H9 (cell line): ENCODE data around the gene MED12. TPM values are rescaled to one million over a fixed set of nuclear protein-coding genes. Genes with fewer than 3 reads are reported as not detected.

Source experiments
- DNase-seq: peaks from one replicate; pipeline ENCODE4 v3.0.0-alpha.2; 2017
- H2AFZ ChIP-seq: one replicate; pipeline ENCODE4 v1.6.1; 2013; ENCODE audit warnings: mild to moderate bottlenecking, low read length, control low read depth, moderate library complexity
- H2AK5ac ChIP-seq: 2 replicates; pipeline ENCODE4 v1.6.1; 2013; ENCODE audit warnings: low read length, control low read depth, mixed read lengths; ENCODE audit not compliant: insufficient read length
- H2BK120ac ChIP-seq: one replicate; pipeline ENCODE4 v1.6.1; 2013; ENCODE audit warnings: low read depth, mild to moderate bottlenecking, low read length, control low read depth, inconsistent platforms; ENCODE audit not compliant: poor library complexity, severe bottlenecking
- H2BK12ac ChIP-seq: 2 replicates; pipeline ENCODE4 v1.6.1; 2013; ENCODE audit warnings: low read length, control low read depth, mixed read lengths, low read depth; ENCODE audit not compliant: insufficient read length
- H2BK15ac ChIP-seq: 2 replicates; pipeline ENCODE4 v1.6.1; 2013; ENCODE audit warnings: low read depth, low read length, control low read depth
- H2BK20ac ChIP-seq: one replicate; pipeline ENCODE4 v1.6.1; 2013; ENCODE audit warnings: low read depth, mild to moderate bottlenecking, low read length, control low read depth, inconsistent platforms; ENCODE audit not compliant: poor library complexity, severe bottlenecking
- H2BK5ac ChIP-seq: 2 replicates; pipeline ENCODE4 v1.6.1; 2013; ENCODE audit warnings: low read length, control low read depth, mixed read lengths; ENCODE audit not compliant: insufficient read length
- H3K14ac ChIP-seq: 2 replicates; pipeline ENCODE4 v1.6.1; 2013; ENCODE audit warnings: low read length, control low read depth; ENCODE audit not compliant: insufficient read depth
- H3K18ac ChIP-seq: 2 replicates; pipeline ENCODE4 v1.6.1; 2013; ENCODE audit warnings: low read depth, mild to moderate bottlenecking, mixed read lengths, low read length, control low read depth; ENCODE audit not compliant: insufficient read length
- H3K23ac ChIP-seq: 2 replicates; pipeline ENCODE4 v1.6.1; 2013; ENCODE audit warnings: low read length, control low read depth, mixed read lengths, low read depth; ENCODE audit not compliant: insufficient read length
- H3K23me2 ChIP-seq: 2 replicates; pipeline ENCODE4 v1.6.1; 2013; ENCODE audit warnings: low read depth, mild to moderate bottlenecking, mixed read lengths, low read length, control low read depth; ENCODE audit not compliant: insufficient read length, poor library complexity, severe bottlenecking
- H3K27ac ChIP-seq: 2 replicates; pipeline ENCODE4 v1.5.1; 2013; ENCODE audit warnings: low read length, control low read depth, mixed read lengths, low read depth; ENCODE audit not compliant: insufficient read length
- H3K27me3 ChIP-seq: 2 replicates; pipeline ENCODE4 v1.6.1; 2013; ENCODE audit warnings: low read length, control low read depth, inconsistent platforms; ENCODE audit not compliant: insufficient read depth
- H3K4ac ChIP-seq: 2 replicates; pipeline ENCODE4 v1.6.1; 2013; ENCODE audit warnings: low read depth, mild to moderate bottlenecking, control low read depth, inconsistent platforms, low read length, moderate library complexity
- H3K4me1 ChIP-seq: 2 replicates; pipeline ENCODE4 v1.6.1; 2013; ENCODE audit warnings: low read length, control low read depth, inconsistent platforms; ENCODE audit not compliant: insufficient read depth
- H3K4me2 ChIP-seq: 2 replicates; pipeline ENCODE4 v1.6.1; 2013; ENCODE audit warnings: low read length, control low read depth, mixed read lengths; ENCODE audit not compliant: insufficient read length, insufficient read depth
- H3K56ac ChIP-seq: 2 replicates; pipeline ENCODE4 v1.6.1; 2013; ENCODE audit warnings: low read depth, mild to moderate bottlenecking, mixed read lengths, low read length, control low read depth; ENCODE audit not compliant: insufficient read length
- H3K79me1 ChIP-seq: 2 replicates; pipeline ENCODE4 v1.6.1; 2013; ENCODE audit warnings: low read depth, mild to moderate bottlenecking, moderate library complexity, low read length, control low read depth, inconsistent platforms; ENCODE audit not compliant: insufficient read depth, poor library complexity, severe bottlenecking
- H3K79me2 ChIP-seq: 2 replicates; pipeline ENCODE4 v1.6.1; 2013; ENCODE audit warnings: low read length, control low read depth, inconsistent platforms; ENCODE audit not compliant: insufficient read depth
- H3K9ac ChIP-seq: 2 replicates; pipeline ENCODE4 v1.6.1; 2013; ENCODE audit warnings: low read length, control low read depth, mixed read lengths; ENCODE audit not compliant: insufficient read length; ENCODE audit errors: extremely low read depth
- H3K9me3 ChIP-seq: one replicate; pipeline ENCODE4 v1.6.1; 2013; ENCODE audit warnings: low read depth, low read length, inconsistent platforms; ENCODE audit not compliant: control insufficient read depth
- H3T11ph ChIP-seq: one replicate; pipeline ENCODE4 v1.6.1; 2013; ENCODE audit warnings: mild to moderate bottlenecking, low read length, control low read depth, inconsistent platforms
- H4K20me1 ChIP-seq: one replicate; pipeline ENCODE4 v1.6.1; 2013; ENCODE audit not compliant: control insufficient read depth, insufficient read length, insufficient read depth
- H4K5ac ChIP-seq: 2 replicates; pipeline ENCODE4 v1.6.1; 2013; ENCODE audit warnings: low read depth, mild to moderate bottlenecking, mixed read lengths, low read length, control low read depth; ENCODE audit not compliant: insufficient read length
- H4K8ac ChIP-seq: replicated peaks from 2 replicates; pipeline ENCODE4 v1.6.1; 2013; ENCODE audit warnings: low read length, control low read depth, mixed read lengths, low read depth; ENCODE audit not compliant: insufficient read length
- H4K91ac ChIP-seq: 2 replicates; pipeline ENCODE4 v1.6.1; 2013; ENCODE audit warnings: low read depth, mild to moderate bottlenecking, moderate library complexity, mixed read lengths, low read length, control low read depth; ENCODE audit not compliant: insufficient read length
- H3K27ac Mint-ChIP-seq, 3 experiments: 2 replicates in 2 of 3; 3 replicates in 1 of 3; pipeline ENCODE4 v1.8.0; 2020 to 2021; ENCODE audit warnings: mixed read lengths in 3 of 3, mild to moderate bottlenecking in 1 of 3, moderate library complexity in 1 of 3
- H3K27me3 Mint-ChIP-seq: 2 replicates; pipeline ENCODE4 v1.8.0; 2021; ENCODE audit warnings: low read depth, mild to moderate bottlenecking, moderate library complexity, mixed read lengths
- H3K36me3 Mint-ChIP-seq, 3 experiments: 2 replicates in 2 of 3; 3 replicates in 1 of 3; pipeline ENCODE4 v1.8.0; 2020 to 2021; ENCODE audit warnings: low read depth in 3 of 3, mixed read lengths in 3 of 3; ENCODE audit not compliant: insufficient read depth in 1 of 3
- H3K4me1 Mint-ChIP-seq, 2 experiments: 2 replicates each; pipeline ENCODE4 v1.8.0; 2020; ENCODE audit warnings: mixed read lengths in 2 of 2
- H3K4me3 Mint-ChIP-seq, 2 experiments: 2 replicates in 1 of 2; 3 replicates in 1 of 2; pipeline ENCODE4 v1.8.0; 2020 to 2021; ENCODE audit warnings: mild to moderate bottlenecking in 2 of 2, mixed read lengths in 2 of 2, moderate library complexity in 1 of 2
- H3K9me3 Mint-ChIP-seq, 2 experiments: 2 replicates in 1 of 2; 3 replicates in 1 of 2; pipeline ENCODE4 v1.8.0; 2020; ENCODE audit warnings: mild to moderate bottlenecking in 2 of 2, mixed read lengths in 2 of 2, moderate library complexity in 1 of 2
- CTCF ChIP-seq: fragments of 200-600 bp; sonication (generic); conservative IDR thresholded peaks from 3 replicates; pipeline ENCODE4 v1.8.0; 2021; ENCODE audit warnings: antibody characterized with exemption, mild to moderate bottlenecking
- WGBS: extraction: QIAGEN DNeasy Blood & Tissue Kit; methylation state at CpG from one replicate; pipeline ENCODE4 v1.1.7; 2013; ENCODE audit warnings: missing lambda C conversion rate, low lambda C conversion rate, mixed read lengths; ENCODE audit not compliant: insufficient read length; ENCODE audit errors: extremely low coverage; 5-methylcytosine and 5-hydroxymethylcytosine counted together
- total RNA-seq: library from RNA; stranded (reverse); gene quantifications from 2 replicates; pipeline ENCODE4 v1.2.1, GENCODE V29; 2021

MED12 gene
- total RNA-seq, 1 experiment from 2014 or later: 33.0 TPM

- TF ChIP-seq CTCF: no peak
- H3K23ac ChIP-seq: no peak overlapping the region
- no peak overlapping the region for H2BK5ac ChIP-seq
- no peak overlapping the region for H3K14ac ChIP-seq
- no peaks in the 10 kb centered on the region for H3K4me1 ChIP-seq
- H3K27ac Mint-ChIP-seq: peak overlapping the region in 1 of 3 experiments; percentile 24; a peak in 1 of 7 replicates
- no peak overlapping the region for H2BK20ac ChIP-seq
- H3T11ph ChIP-seq: no peak overlapping the region
- H2BK15ac ChIP-seq: no peak overlapping the region
- DNase-seq: no peak
- no peak overlapping the region for H2AFZ ChIP-seq
- no peaks in the 10 kb centered on the region for H3K79me1 ChIP-seq
- H3K4me1 Mint-ChIP-seq: peaks cover 5 to 18% of the 10 kb centered on the region in 2 experiments
- H3K4me2 ChIP-seq: no peak overlapping the region
- no peak overlapping the region for H2AK5ac ChIP-seq
- H2BK120ac ChIP-seq: no peak overlapping the region
- H3K27me3 Mint-ChIP-seq: peaks cover 3% of the 10 kb centered on the region
- H3K36me3 Mint-ChIP-seq: peaks cover 13 to 22% (median 18%) of the 10 kb centered on the region in 3 experiments
- H4K91ac ChIP-seq: no peak overlapping the region
- H2BK12ac ChIP-seq: no peak overlapping the region
- H3K56ac ChIP-seq: no peak overlapping the region
- H3K9me3 ChIP-seq: peaks cover 41% of the 10 kb centered on the region
- H3K9me3 Mint-ChIP-seq: peaks cover 75 to 83% of the 10 kb centered on the region in 2 experiments
- H4K20me1 ChIP-seq: no peaks in the 10 kb centered on the region
- no peak overlapping the region for H4K8ac ChIP-seq
- no peaks in the 10 kb centered on the region for H3K27me3 ChIP-seq
- no peaks in the 10 kb centered on the region for H3K23me2 ChIP-seq
- no peak overlapping the region for H3K4ac ChIP-seq
- no peak overlapping the region for H4K5ac ChIP-seq
- no peak overlapping the region for H3K18ac ChIP-seq
- H3K79me2 ChIP-seq: no peaks in the 10 kb centered on the region
- H3K9ac ChIP-seq: no peak overlapping the region
- WGBS: no CpG with 5 or more reads among the region's 22 CpGs
- H3K4me3 Mint-ChIP-seq: no peak overlapping the region
- H3K27ac ChIP-seq: no peak overlapping the region
Measured at GRCh38 chrX:71169586-71169985, 51.2 kb downstream of the MED12 start.
